ENCODE results near the gene GRM5. TPM values are rescaled to one million over a fixed set of nuclear protein-coding genes. Genes with fewer than 3 reads are reported as not detected.

The GRM5 gene
- total RNA-seq, 3 donors from 2014 or later = not detected

GRCh38 chr11:88651556-88651955 lies 414.2 kb downstream of the GRM5 start:
- Histone ChIP-seq H3K9me3 (no peaks in the 10 kb centered on the region), H3K4me1 (ENCODE audit: low read depth) (no peaks in the 10 kb centered on the region), H3K4me3 (no peak overlapping the region), H3K36me3 (ENCODE audit: low read depth) (no peaks in the 10 kb centered on the region)
- DNase-seq (no peak), ATAC-seq (no peak)
- no peak for TF ChIP-seq CTCF (IDR thresholded peaks at IDR 0.05)
- intact Hi-C loops (cut with DNase I, micrococcal nuclease) = no loop called here

- no peak for ATAC-seq
- Histone ChIP-seq H3K4me3 (no peak overlapping the region), H3K4me1 (ENCODE audit: low read depth) (no peaks in the 10 kb centered on the region), H3K9me3 (no peaks in the 10 kb centered on the region), H3K36me3 (ENCODE audit: low read depth) (no peaks in the 10 kb centered on the region)
- DNase-seq = no peak
- intact Hi-C loops (cut with DNase I, micrococcal nuclease) = no loop called here
- TF ChIP-seq CTCF (IDR thresholded peaks at IDR 0.05) = no peak
These were observed 421.1 kb downstream of the GRM5 start for GRCh38 chr11:88644724-88645123.

DNA sequence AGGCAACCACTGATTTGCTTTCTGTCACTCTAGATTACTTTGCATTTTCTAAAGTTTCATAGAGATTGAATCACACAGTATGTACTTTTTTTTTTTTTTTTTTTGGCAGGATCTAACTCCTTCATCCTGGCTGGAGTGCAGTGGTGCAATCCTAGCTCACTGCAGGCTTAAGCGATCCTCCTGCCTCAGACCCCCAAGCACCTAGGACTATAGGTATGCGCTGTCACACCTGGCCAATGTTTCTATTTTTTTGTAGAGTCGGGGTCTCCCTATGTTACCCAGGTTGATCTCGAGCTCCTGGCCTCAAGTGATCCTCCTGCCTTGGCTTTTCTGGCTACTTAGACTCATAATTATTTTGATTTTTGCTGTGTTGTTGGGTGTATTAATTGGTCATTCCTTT lies 433.6 kb downstream of the GRM5 start:
- no peak for DNase-seq
- ATAC-seq = no peak
- no peak overlapping the region for H3K4me3 ChIP-seq
- H3K4me1 ChIP-seq (ENCODE audit: low read depth) = no peaks in the 10 kb centered on the region
- no peak for TF ChIP-seq CTCF (IDR thresholded peaks at IDR 0.05)
- intact Hi-C loops (cut with DNase I, micrococcal nuclease) = no loop called here
- no peaks in the 10 kb centered on the region for H3K36me3 ChIP-seq (ENCODE audit: low read depth)
- no peaks in the 10 kb centered on the region for H3K9me3 ChIP-seq

GRCh38 chr11:88631497-88631896 lies 434.3 kb downstream of the GRM5 start:
- intact Hi-C loops (cut with DNase I, micrococcal nuclease) = no loop called here

DNA sequence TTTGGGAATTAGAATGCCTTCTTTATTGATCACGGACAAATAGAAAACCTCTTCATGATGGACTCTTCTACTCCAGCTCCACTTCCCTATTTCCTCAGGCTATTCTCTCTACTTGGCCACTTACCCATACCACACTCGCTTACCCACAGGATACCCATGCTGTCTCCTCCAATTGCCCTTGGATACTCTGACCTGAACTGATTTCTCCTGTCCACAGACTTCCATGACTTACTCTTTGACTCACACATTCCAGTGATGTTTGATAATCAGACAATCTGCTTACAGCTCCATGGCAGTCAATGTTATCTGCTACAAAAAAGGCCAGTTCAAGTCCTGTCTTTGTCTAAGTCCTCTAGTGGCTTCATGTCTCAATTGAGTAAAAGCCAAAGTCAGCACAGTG lies 436.3 kb downstream of the GRM5 start:
- Histone ChIP-seq H3K4me3 (no peak overlapping the region), H3K36me3 (ENCODE audit: low read depth) (no peaks in the 10 kb centered on the region), H3K9me3 (no peaks in the 10 kb centered on the region), H3K4me1 (ENCODE audit: low read depth) (no peaks in the 10 kb centered on the region)
- DNase-seq (no peak), ATAC-seq (no peak)
- TF ChIP-seq CTCF (IDR thresholded peaks at IDR 0.05) = no peak
- intact Hi-C loops (cut with DNase I, micrococcal nuclease) = no loop called here

More at GRCh38 chr11:88631497-88631896, 434.3 kb downstream of the GRM5 start:
- TF ChIP-seq CTCF (IDR thresholded peaks at IDR 0.05) = no peak
- no peaks in the 10 kb centered on the region for H3K9me3 ChIP-seq
- ATAC-seq (no peak), DNase-seq (no peak)
- H3K4me1 ChIP-seq (ENCODE audit: low read depth) = no peaks in the 10 kb centered on the region
- H3K36me3 ChIP-seq (ENCODE audit: low read depth) = no peaks in the 10 kb centered on the region
- H3K4me3 ChIP-seq = no peak overlapping the region

DNA sequence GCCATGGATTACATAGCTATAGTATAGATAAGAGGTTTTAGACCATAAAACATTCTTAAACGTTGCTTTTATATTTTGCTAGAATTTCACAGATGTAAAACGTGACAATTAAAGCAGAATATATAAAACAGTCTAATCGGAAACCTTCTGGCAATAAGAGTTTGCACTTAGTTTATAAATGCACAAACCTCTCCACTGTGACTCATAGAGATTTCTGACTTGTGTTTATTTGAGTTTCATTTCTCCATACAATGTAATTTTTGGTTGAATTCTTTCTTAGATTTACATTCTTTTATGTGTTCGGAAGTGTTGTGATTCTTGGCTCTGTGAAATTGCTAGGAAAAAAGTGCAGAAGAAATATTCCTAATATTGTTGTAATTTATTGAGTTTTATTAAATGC lies 439.6 kb downstream of the GRM5 start:
- H3K4me3 ChIP-seq = no peak overlapping the region
- H3K4me1 ChIP-seq (ENCODE audit: low read depth) = no peaks in the 10 kb centered on the region
- intact Hi-C loops (cut with DNase I, micrococcal nuclease) = no loop called here
- no peak for TF ChIP-seq CTCF (IDR thresholded peaks at IDR 0.05)
- H3K36me3 ChIP-seq (ENCODE audit: low read depth) = no peaks in the 10 kb centered on the region
- no peak for ATAC-seq
- DNase-seq = no peak
- no peaks in the 10 kb centered on the region for H3K9me3 ChIP-seq
